Liver (tissue), 9 donors: ENCODE data around the gene SLC24A4. TPM values are rescaled to one million over a fixed set of nuclear protein-coding genes. Genes with fewer than 3 reads are reported as not detected.

Experiments
- DNase-seq: peaks from one replicate; pipeline ENCODE4 v3.0.0-alpha.2; 2017; ENCODE audit warnings: low spot score
- H3K27ac ChIP-seq, 2 donors: one replicate each; pipeline ENCODE4 v1.7.0; 2013; ENCODE audit warnings: inconsistent platforms in 2 of 2, low read length in 2 of 2, control low read depth in 1 of 2, low read depth in 1 of 2, mild to moderate bottlenecking in 1 of 2
- H3K27me3 ChIP-seq, 4 donors: one replicate each; pipeline versions ENCODE4 v1.6.1 to v1.7.0; 2013; ENCODE audit warnings: low read length in 3 of 4, inconsistent platforms in 1 of 4, mild to moderate bottlenecking in 1 of 4, moderate library complexity in 1 of 4; ENCODE audit not compliant: control insufficient read depth in 4 of 4, insufficient read depth in 4 of 4
- H3K36me3 ChIP-seq, 4 donors: one replicate each; pipeline versions ENCODE4 v1.6.1 to v1.7.0; 2013; ENCODE audit warnings: low read length in 3 of 4, mild to moderate bottlenecking in 3 of 4, low read depth in 1 of 4, moderate library complexity in 1 of 4; ENCODE audit not compliant: control insufficient read depth in 4 of 4, insufficient read depth in 3 of 4
- H3K4me1 ChIP-seq, 4 donors: one replicate each; pipeline versions ENCODE4 v1.6.1 to v1.7.0; 2013; ENCODE audit warnings: low read length in 3 of 4, mild to moderate bottlenecking in 3 of 4, moderate library complexity in 1 of 4; ENCODE audit not compliant: control insufficient read depth in 4 of 4, insufficient read depth in 4 of 4
- H3K4me3 ChIP-seq, 3 donors: one replicate each; pipeline versions ENCODE4 v1.6.1 to v1.7.0; 2013; ENCODE audit warnings: low read length in 3 of 3, control low read depth in 1 of 3, low read depth in 1 of 3, mild to moderate bottlenecking in 1 of 3
- H3K9ac ChIP-seq, 2 donors: one replicate each; pipeline ENCODE4 v1.7.0; 2013; ENCODE audit warnings: low read length in 2 of 2, mild to moderate bottlenecking in 2 of 2, moderate library complexity in 2 of 2, control low read depth in 1 of 2, low read depth in 1 of 2
- H3K9me3 ChIP-seq, 4 donors: one replicate each; pipeline versions ENCODE4 v1.6.1 to v1.7.0; 2013; ENCODE audit warnings: low read length in 3 of 4; ENCODE audit not compliant: control insufficient read depth in 4 of 4
- ATF3 ChIP-seq: IDR thresholded peaks from 2 replicates; pipeline ENCODE4 v1.6.1; 2016; ENCODE audit warnings: antibody characterized with exemption
- CTCF ChIP-seq: fragments of 150-350 bp; IDR thresholded peaks from 2 replicates; pipeline ENCODE4 v1.5.1; 2017; ENCODE audit warnings: improper control_type of control experiment, low read depth, low read length; ENCODE audit not compliant: missing input control
- EGR1 ChIP-seq, 2 donors: IDR thresholded peaks; 2 replicates each; pipeline ENCODE4 v1.6.1; 2016 to 2018; ENCODE audit warnings: antibody characterized with exemption in 2 of 2, low read depth in 2 of 2
- FOXA1 ChIP-seq: IDR thresholded peaks from 2 replicates; pipeline ENCODE4 v1.6.1; 2016; ENCODE audit warnings: antibody characterized with exemption
- FOXA2 ChIP-seq: IDR thresholded peaks from 2 replicates; pipeline ENCODE4 v1.6.1; 2016; ENCODE audit warnings: antibody characterized with exemption
- GABPA ChIP-seq, 2 donors: IDR thresholded peaks in 1 of 2; conservative IDR thresholded peaks in 1 of 2; 2 replicates each; pipeline ENCODE4 v1.6.1; 2016; ENCODE audit warnings: antibody characterized with exemption in 2 of 2, mild to moderate bottlenecking in 1 of 2, moderate library complexity in 1 of 2
- HNF4A ChIP-seq, 2 donors: conservative IDR thresholded peaks; 2 replicates each; pipeline ENCODE4 v1.6.1; 2016; ENCODE audit warnings: antibody characterized with exemption in 2 of 2, mild to moderate bottlenecking in 2 of 2
- HNF4G ChIP-seq: IDR thresholded peaks from 2 replicates; pipeline ENCODE4 v1.6.1; 2016; ENCODE audit warnings: antibody characterized with exemption
- JUND ChIP-seq, 2 donors: IDR thresholded peaks; 2 replicates each; pipeline ENCODE4 v1.6.1; 2016; ENCODE audit warnings: antibody characterized with exemption in 2 of 2
- MAX ChIP-seq: IDR thresholded peaks from 2 replicates; pipeline ENCODE4 v1.6.1; 2016; ENCODE audit warnings: antibody characterized with exemption
- NR2F2 ChIP-seq: IDR thresholded peaks from 2 replicates; pipeline ENCODE4 v1.6.1; 2016; ENCODE audit warnings: antibody characterized with exemption
- RAD21 ChIP-seq, 2 donors: IDR thresholded peaks; 2 replicates each; pipeline ENCODE4 v1.6.1; 2016; ENCODE audit warnings: antibody characterized with exemption in 2 of 2, mild to moderate bottlenecking in 2 of 2
- REST ChIP-seq: IDR thresholded peaks from 2 replicates; pipeline ENCODE4 v1.6.1; 2016; ENCODE audit warnings: antibody characterized with exemption, mild to moderate bottlenecking
- RXRA ChIP-seq, 2 donors: IDR thresholded peaks; 2 replicates each; pipeline ENCODE4 v1.6.1; 2017 to 2018; ENCODE audit warnings: antibody characterized with exemption in 2 of 2, mild to moderate bottlenecking in 1 of 2
- SP1 ChIP-seq: IDR thresholded peaks from 2 replicates; pipeline ENCODE4 v1.6.1; 2018; ENCODE audit warnings: antibody characterized with exemption, mild to moderate bottlenecking
- TAF1 ChIP-seq: conservative IDR thresholded peaks from 2 replicates; pipeline ENCODE4 v1.6.1; 2016; ENCODE audit warnings: antibody characterized with exemption, mild to moderate bottlenecking
- YY1 ChIP-seq: IDR thresholded peaks from 2 replicates; pipeline ENCODE4 v1.6.1; 2016; ENCODE audit warnings: antibody characterized with exemption, mild to moderate bottlenecking
- ZBTB33 ChIP-seq: IDR thresholded peaks from 2 replicates; pipeline ENCODE4 v1.6.1; 2016; ENCODE audit warnings: antibody characterized with exemption
- WGBS: extraction: QIAGEN DNeasy Blood & Tissue Kit; methylation state at CpG from one replicate; pipeline ENCODE4 v1.1.7; 2013; 5-methylcytosine and 5-hydroxymethylcytosine counted together
- polyA plus RNA-seq, 2 donors: library from polyadenylated mRNA; stranded (reverse) in 1 of 2; unstranded in 1 of 2; fragments of 200-250 nt in 1 of 2; fragments of >200 nt in 1 of 2; fragmentation: Nextera tagmentation in 1 of 2; extraction: Ambion mirVana in 1 of 2; gene quantifications; one replicate each; pipeline versions ENCODE4 v1.2.1 to v1.2.3, GENCODE V29; 2013 to 2015
- total RNA-seq, 2 donors: library from RNA; depleted of rRNA; stranded (reverse); fragments of >200 nt; gene quantifications; one replicate each; pipeline ENCODE4 v1.2.3, GENCODE V29; 2014
- donor health status: healthy.
- donor health status: healthy.
- donor health status: healthy.
- donor health status: healthy.
- donor health status: healthy.

Gene SLC24A4
- total and polyA plus RNA-seq, 4 donors = 0.06 to 0.23 (median 0.12) TPM

- Histone ChIP-seq H3K27ac (peak overlapping the region in 1 of 2 donors; percentile 28), H3K36me3 (no peaks in the 10 kb centered on the region), H3K4me1 (peaks cover 0 to 3% (median 0%) of the 10 kb centered on the region in 4 donors), H3K4me3 (no peak overlapping the region), H3K9me3 (no peaks in the 10 kb centered on the region), H3K27me3 (no peaks in the 10 kb centered on the region), H3K9ac (no peak overlapping the region)
- peak; percentile 41 for DNase-seq
- TF ChIP-seq RAD21 (IDR thresholded peaks at IDR 0.05) (peak in 1 of 2 donors; percentile 25), SP1 (peak; percentile 69), REST (peak; percentile 32), JUND (IDR thresholded peaks at IDR 0.05) (no peak), HNF4G (no peak), HNF4A (conservative IDR thresholded peaks at IDR 0.05) (peak; percentile 58 to 65), FOXA1 (no peak), EGR1 (IDR thresholded peaks at IDR 0.05; ENCODE audit: low read depth in 2 of 2) (no peak), ZBTB33 (no peak), NR2F2 (no peak), FOXA2 (no peak), ATF3 (no peak), MAX (peak; percentile 18), GABPA (IDR thresholded peaks at IDR 0.05 in 1 of 2, conservative IDR thresholded peaks at IDR 0.05 in 1 of 2) (peak in 1 of 2 donors; percentile 69), CTCF (no peak), TAF1 (no peak), YY1 (no peak), RXRA (IDR thresholded peaks at IDR 0.05) (peak; percentile 83 to 90)
- WGBS = 30% methylated on average over 9 of the region's 9 CpGs
Observed at GRCh38 chr14:92386637-92387036, 63.7 kb downstream of the SLC24A4 start.
